Mucosa of descending colon (tissue), 3 donors: ENCODE results near the gene SLC25A45. TPM values are rescaled to one million over a fixed set of nuclear protein-coding genes. Genes with fewer than 3 reads are reported as not detected.

Source experiments
- ATAC-seq: fragments of 200-7000 bp; cut with Tn5 transposase; one replicate; pipeline ENCODE4 v1.9.1; 2020; ENCODE audit warnings: mild to moderate bottlenecking, moderate library complexity
- DNase-seq, 3 donors: peaks; one replicate each; pipeline ENCODE4 v3.0.0-alpha.2; 2020
- H3K36me3 ChIP-seq: fragments of 200-600 bp; one replicate; pipeline ENCODE4 v1.8.0; 2021; ENCODE audit warnings: low read depth, mild to moderate bottlenecking
- H3K4me1 ChIP-seq: fragments of 200-600 bp; one replicate; pipeline ENCODE4 v1.8.0; 2021; ENCODE audit warnings: low read depth, mild to moderate bottlenecking
- H3K4me3 ChIP-seq: fragments of 200-600 bp; one replicate; pipeline ENCODE4 v1.8.0; 2021; ENCODE audit warnings: mild to moderate bottlenecking
- H3K9me3 ChIP-seq: fragments of 200-600 bp; one replicate; pipeline ENCODE4 v1.8.0; 2021; ENCODE audit warnings: mild to moderate bottlenecking
- intact Hi-C, 2 donors: fragments of 100-400 bp; cut with DNase I in 1 of 2; cut with micrococcal nuclease in 1 of 2; formaldehyde crosslinking; loops; one replicate each; pipeline versions ENCODE4 v1.11.0 to v1.11.1; 2022; cut with DNase I, micrococcal nuclease
- total RNA-seq, 3 donors: library from RNA; stranded (reverse); fragmentation: NEBNext Ultra II Directional in 2 of 3; extraction: Animal tissue kit (Norgen Biotek cat#: 25700) in 2 of 3; gene quantifications; one replicate each; pipeline versions ENCODE4 v1.2.1 to v1.2.4, GENCODE V29; 2021 to 2023
- TF ChIP-seq, protein P1 (sequence below): fragments of 200-600 bp; IDR thresholded peaks from one replicate; pipeline ENCODE4 v1.8.0; 2022; ENCODE audit warnings: antibody characterized with exemption, mild to moderate bottlenecking
- donor health status: DM: no; HTN: no; CAD: no; lungs with moderate emphysema.
- donor health status: DM: no; HTN: no; CAD: no.
- donor health status: DM: no; HTN: yes; CAD: no.

Gene SLC25A45
- total RNA-seq, 3 donors from 2014 or later: 8.0 to 10.5 (median 10.1) TPM

DNA sequence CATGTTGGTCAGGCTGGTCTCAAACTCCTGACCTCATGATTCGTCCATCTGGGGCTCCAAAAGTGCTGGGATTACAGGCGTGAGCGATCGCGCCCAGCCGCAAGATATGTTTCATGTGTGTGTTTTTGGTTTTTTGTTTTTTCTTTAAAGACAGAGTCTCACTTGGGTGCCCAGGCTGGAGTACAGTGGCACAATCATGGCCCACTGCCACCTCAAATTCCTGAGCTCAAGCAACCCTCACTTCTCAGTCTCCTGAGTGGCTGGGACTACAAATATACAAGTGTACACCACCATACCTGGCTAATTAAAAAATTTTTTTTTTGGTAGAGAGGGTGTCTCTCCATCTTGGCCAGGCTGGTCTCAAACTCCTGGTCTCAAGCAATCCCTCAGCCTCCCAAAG lies 19.5 kb downstream of the SLC25A45 start:
- H3K36me3 ChIP-seq: no peaks in the 10 kb centered on the region
- ATAC-seq (no peak), DNase-seq (peak in 1 of 3 donors; percentile 32)
- H3K9me3 ChIP-seq: no peaks in the 10 kb centered on the region
- TF ChIP-seq, protein P1, sequence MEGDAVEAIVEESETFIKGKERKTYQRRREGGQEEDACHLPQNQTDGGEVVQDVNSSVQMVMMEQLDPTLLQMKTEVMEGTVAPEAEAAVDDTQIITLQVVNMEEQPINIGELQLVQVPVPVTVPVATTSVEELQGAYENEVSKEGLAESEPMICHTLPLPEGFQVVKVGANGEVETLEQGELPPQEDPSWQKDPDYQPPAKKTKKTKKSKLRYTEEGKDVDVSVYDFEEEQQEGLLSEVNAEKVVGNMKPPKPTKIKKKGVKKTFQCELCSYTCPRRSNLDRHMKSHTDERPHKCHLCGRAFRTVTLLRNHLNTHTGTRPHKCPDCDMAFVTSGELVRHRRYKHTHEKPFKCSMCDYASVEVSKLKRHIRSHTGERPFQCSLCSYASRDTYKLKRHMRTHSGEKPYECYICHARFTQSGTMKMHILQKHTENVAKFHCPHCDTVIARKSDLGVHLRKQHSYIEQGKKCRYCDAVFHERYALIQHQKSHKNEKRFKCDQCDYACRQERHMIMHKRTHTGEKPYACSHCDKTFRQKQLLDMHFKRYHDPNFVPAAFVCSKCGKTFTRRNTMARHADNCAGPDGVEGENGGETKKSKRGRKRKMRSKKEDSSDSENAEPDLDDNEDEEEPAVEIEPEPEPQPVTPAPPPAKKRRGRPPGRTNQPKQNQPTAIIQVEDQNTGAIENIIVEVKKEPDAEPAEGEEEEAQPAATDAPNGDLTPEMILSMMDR: no peak
- intact Hi-C loops: no loop called here
- H3K4me1 ChIP-seq: no peaks in the 10 kb centered on the region
- no peak overlapping the region for H3K4me3 ChIP-seq

DNA sequence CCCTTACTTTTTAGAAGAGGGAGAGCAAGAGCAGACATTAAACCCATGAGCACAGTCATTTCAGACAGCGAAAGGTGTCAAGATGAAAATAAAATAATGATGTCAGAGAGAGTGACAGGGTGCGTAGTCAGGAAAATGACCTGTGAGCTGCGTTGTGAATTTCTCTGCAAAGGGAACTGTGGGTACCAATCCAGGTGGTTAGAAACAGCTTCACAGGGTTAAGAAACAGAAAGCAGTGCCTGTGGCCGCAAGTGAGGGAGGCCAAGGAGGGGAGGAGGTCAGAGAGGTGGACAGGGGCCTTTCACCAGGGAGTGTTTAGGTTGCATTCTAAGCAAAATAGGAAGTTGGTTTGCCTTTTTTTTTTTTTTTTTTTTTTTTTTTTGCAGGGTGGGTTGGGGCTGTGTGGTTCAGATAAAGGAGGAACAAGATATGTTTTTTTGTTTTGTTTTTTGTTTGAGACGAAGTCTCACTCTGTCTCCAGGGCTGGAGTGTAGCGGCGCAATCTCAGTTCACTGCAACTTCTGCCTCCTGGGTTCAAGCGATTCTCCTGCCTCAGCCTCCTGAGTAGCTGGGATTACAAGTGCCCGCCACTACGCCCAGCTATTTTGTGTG lies 20.0 kb downstream of the SLC25A45 start:
- Histone ChIP-seq H3K36me3 (no peaks in the 10 kb centered on the region), H3K9me3 (no peaks in the 10 kb centered on the region), H3K4me3 (no peak overlapping the region), H3K4me1 (no peaks in the 10 kb centered on the region)
- intact Hi-C loops: no loop called here
- peak in 2 of 3 donors; percentile 19 to 42 for DNase-seq
- TF ChIP-seq, protein P1: no peak
- peak; percentile 7 for ATAC-seq

DNA sequence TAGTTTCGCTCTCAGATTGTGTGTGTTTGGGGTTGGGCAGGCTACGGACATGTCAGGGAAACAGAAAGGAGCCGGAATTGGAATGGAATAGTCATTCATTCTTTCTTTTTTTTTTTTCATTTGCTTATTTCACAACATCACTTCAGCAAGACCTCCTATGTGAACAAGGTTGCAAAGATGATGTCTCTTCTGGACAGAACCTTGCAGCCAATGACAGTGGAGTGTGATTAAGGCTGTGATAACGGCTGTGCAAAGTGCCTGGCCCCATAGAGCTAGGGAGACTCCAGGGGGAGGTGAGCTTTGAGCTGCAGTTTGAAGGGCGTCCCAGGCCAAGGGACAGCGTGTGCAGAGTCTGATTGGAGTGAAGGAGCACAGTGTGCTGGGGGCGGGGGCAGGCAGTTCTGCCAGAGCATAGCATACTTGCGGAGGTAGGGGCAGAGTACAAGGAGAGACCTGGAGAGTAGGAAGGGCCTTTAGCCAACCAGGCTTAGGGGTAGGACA lies 24.5 kb downstream of the SLC25A45 start:
- no peaks in the 10 kb centered on the region for H3K9me3 ChIP-seq
- ATAC-seq (peak; percentile 2), DNase-seq (peak in 1 of 3 donors; percentile 50)
- intact Hi-C loops: no loop called here
- peaks cover 11% of the 10 kb centered on the region for H3K4me1 ChIP-seq
- no peak overlapping the region for H3K4me3 ChIP-seq
- H3K36me3 ChIP-seq: no peaks in the 10 kb centered on the region
- TF ChIP-seq, protein P1: no peak

DNA sequence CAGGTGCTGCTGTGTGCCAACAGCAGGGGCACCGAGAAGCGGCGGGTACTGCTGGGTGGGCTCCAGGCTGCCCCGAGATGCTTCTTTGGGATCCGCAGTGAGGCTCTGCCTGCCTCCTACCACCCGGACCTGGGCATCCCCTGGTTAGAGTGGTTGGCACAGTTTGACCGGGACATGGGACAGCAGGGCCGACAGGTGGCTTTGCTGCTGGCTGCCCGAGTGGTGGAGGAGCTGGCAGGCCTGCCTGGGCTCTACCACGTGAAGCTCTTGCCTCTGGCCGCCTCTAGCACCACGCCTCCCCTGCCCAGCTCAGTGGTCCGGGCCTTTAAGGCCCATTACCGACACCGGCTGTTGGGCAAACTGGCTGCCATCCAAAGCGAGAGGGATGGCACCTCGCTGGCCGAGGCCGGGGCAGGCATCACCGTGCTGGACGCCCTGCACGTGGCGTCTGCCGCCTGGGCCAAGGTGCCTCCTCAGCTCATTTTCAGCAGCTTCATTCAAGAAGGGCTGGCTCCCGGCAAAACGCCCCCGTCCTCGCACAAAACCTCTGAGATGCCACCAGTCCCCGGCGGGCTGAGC lies 26.0 kb downstream of the SLC25A45 start:
- intact Hi-C loops: no loop called here
- Histone ChIP-seq H3K4me1 (peaks cover 11% of the 10 kb centered on the region), H3K9me3 (no peaks in the 10 kb centered on the region), H3K4me3 (no peak overlapping the region), H3K36me3 (peaks cover 4% of the 10 kb centered on the region)
- DNase-seq: peak in 1 of 3 donors; percentile 56
- ATAC-seq: no peak
- TF ChIP-seq, protein P1: no peak

DNA sequence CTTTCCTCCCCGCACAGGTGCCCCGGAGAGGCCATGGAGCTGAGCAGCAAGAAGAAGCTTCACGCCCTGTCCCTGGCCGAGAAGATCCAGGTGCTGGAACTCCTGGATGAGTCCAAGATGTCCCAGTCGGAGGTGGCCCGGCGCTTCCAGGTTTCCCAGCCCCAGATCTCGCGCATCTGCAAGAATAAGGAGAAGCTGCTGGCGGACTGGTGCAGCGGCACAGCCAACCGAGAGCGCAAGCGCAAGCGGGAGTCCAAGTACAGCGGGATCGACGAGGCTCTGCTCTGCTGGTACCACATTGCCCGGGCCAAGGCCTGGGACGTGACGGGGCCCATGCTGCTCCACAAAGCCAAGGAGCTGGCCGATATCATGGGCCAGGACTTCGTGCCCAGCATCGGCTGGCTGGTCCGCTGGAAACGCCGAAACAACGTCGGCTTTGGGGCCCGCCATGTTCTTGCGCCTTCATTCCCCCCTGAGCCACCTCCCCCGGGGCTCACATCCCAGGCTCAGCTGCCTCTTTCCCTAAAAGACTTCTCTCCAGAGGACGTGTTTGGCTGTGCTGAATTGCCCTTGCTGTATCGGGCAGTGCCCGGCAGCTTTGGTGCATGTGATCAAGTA lies 26.6 kb downstream of the SLC25A45 start:
- ATAC-seq (no peak), DNase-seq (peak; percentile 33 to 72 (median 65))
- Histone ChIP-seq H3K36me3 (peaks cover 7% of the 10 kb centered on the region), H3K4me3 (no peak overlapping the region), H3K9me3 (no peaks in the 10 kb centered on the region), H3K4me1 (peaks cover 11% of the 10 kb centered on the region)
- intact Hi-C loops: no loop called here
- TF ChIP-seq, protein P1: no peak
